Muscle of leg (tissue), 11 donors: ENCODE results near the gene FOSL2. TPM values are rescaled to one million over a fixed set of nuclear protein-coding genes. Genes with fewer than 3 reads are reported as not detected.

ENCODE experiments used
- DNase-seq: peaks from one replicate; pipeline ENCODE4 v3.0.0; 2013
- H3K27ac ChIP-seq: one replicate; pipeline ENCODE4 v1.5.1; 2013; ENCODE audit warnings: mild to moderate bottlenecking, low read length, control low read depth
- H3K27me3 ChIP-seq: one replicate; pipeline ENCODE4 v1.6.1; 2013; ENCODE audit warnings: low read length; ENCODE audit not compliant: control insufficient read depth, insufficient read depth
- H3K36me3 ChIP-seq: one replicate; pipeline ENCODE4 v1.6.1; 2013; ENCODE audit warnings: low read length; ENCODE audit not compliant: control insufficient read depth, insufficient read depth
- H3K4me1 ChIP-seq: one replicate; pipeline ENCODE4 v1.6.1; 2013; ENCODE audit warnings: low read length; ENCODE audit not compliant: control insufficient read depth, insufficient read depth
- H3K4me3 ChIP-seq: one replicate; pipeline ENCODE4 v1.5.1; 2013; ENCODE audit warnings: low read length, control low read depth
- H3K9me3 ChIP-seq: replicated peaks from 2 replicates; pipeline ENCODE4 v1.6.1; 2013; ENCODE audit warnings: low read depth, low read length; ENCODE audit not compliant: control insufficient read depth
- WGBS: methylation state at CpG from one replicate; pipeline ENCODE4 v1.1.5; 2013; ENCODE audit warnings: missing lambda C conversion rate; ENCODE audit not compliant: insufficient coverage; 5-methylcytosine and 5-hydroxymethylcytosine counted together
- polyA plus RNA-seq, 8 donors: library from polyadenylated mRNA; unstranded; fragments of 120-200 nt; gene quantifications; one replicate each; pipeline versions ENCODE4 v1.2.1 to v1.2.3, GENCODE V29; 2013; ENCODE audit warnings: inconsistent platforms in 1 of 8, low replicate concordance in 1 of 8; ENCODE audit not compliant: insufficient read length in 8 of 8, insufficient read depth in 1 of 8
- total RNA-seq: library from RNA; stranded (reverse); fragments of 120-200 nt; gene quantifications from one replicate; pipeline ENCODE4 v1.2.4, GENCODE V29; 2013

Gene FOSL2
- total and polyA plus RNA-seq, 9 donors: 11.0 to 25.6 (median 14.8) TPM

DNA sequence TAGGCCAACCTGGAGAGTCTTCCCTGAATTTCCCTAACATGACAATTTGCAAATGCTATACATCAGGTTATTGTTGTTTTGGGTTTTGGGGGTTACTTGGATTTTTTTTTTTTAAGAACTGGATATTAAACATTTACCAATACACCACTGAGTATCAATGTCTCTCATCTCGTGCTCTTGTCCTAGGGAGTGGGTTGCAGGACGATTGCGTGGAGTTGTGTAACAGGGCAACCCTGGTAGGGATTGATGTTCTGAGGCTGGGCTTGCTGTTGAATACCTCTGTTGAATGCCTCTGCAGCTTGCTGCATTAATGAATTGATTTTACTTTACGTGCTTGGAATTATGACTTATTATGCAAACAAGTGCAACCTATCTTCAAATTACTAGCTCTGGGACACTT lies 18.8 kb upstream of the FOSL2 start:
- DNase-seq: no peak
- H3K9me3 ChIP-seq: no peaks in the 10 kb centered on the region
- no peaks in the 10 kb centered on the region for H3K27me3 ChIP-seq
- WGBS: no CpG with 5 or more reads among the region's 4 CpGs
- no peaks in the 10 kb centered on the region for H3K36me3 ChIP-seq
- no peak overlapping the region for H3K27ac ChIP-seq
- no peak overlapping the region for H3K4me3 ChIP-seq
- H3K4me1 ChIP-seq: peaks cover 16% of the 10 kb centered on the region

DNA sequence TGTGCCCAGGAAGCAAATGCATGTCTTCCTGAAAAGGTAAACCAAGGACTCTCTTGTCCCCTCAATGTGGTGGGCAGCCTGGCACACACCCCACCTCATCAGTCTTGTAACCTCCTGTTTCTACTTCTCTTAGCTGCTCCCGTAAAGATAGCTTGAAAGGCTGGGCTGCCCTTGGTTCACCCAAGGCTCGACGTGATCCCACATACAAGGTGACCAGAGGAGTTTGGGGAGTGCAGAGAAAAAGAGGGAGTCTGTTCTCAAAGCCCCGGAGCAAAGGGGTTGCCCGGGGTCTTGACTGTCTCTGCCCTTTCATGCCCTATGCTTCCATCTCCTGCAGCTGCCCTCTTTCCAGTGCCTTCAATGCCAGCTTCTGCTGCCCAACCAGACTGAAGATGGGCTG lies 18.3 kb upstream of the FOSL2 start:
- Histone ChIP-seq H3K4me1 (peaks cover 20% of the 10 kb centered on the region), H3K9me3 (no peaks in the 10 kb centered on the region), H3K27ac (no peak overlapping the region), H3K27me3 (no peaks in the 10 kb centered on the region), H3K36me3 (no peaks in the 10 kb centered on the region), H3K4me3 (no peak overlapping the region)
- WGBS: 90% methylated on average over 4 of the region's 5 CpGs
- DNase-seq: no peak

DNA sequence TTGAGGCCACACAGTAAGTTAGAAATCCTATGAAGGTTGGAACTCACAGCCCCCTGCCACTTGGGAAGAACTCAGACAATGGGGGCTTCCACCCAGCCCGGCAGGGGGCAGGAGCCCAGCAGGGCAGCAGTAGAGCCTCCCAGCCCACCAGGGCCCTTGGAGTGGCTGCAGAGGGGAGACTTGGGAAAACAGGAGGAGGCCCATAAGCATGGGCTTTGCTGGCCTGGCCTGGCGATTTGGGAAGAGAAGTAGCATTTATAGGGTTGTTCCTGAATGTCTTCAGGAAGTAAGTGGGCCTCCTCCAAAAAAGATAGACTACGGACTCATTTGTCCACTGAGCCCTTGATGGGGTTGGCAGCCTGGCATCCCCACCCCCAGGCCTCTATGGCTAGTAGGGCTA lies 17.4 kb upstream of the FOSL2 start:
- H3K36me3 ChIP-seq: no peaks in the 10 kb centered on the region
- 80% methylated on average over 1 of the region's 3 CpGs for WGBS
- H3K27me3 ChIP-seq: no peaks in the 10 kb centered on the region
- H3K4me1 ChIP-seq: peaks cover 21% of the 10 kb centered on the region
- H3K27ac ChIP-seq: no peak overlapping the region
- no peaks in the 10 kb centered on the region for H3K9me3 ChIP-seq
- no peak overlapping the region for H3K4me3 ChIP-seq
- DNase-seq: no peak

DNA sequence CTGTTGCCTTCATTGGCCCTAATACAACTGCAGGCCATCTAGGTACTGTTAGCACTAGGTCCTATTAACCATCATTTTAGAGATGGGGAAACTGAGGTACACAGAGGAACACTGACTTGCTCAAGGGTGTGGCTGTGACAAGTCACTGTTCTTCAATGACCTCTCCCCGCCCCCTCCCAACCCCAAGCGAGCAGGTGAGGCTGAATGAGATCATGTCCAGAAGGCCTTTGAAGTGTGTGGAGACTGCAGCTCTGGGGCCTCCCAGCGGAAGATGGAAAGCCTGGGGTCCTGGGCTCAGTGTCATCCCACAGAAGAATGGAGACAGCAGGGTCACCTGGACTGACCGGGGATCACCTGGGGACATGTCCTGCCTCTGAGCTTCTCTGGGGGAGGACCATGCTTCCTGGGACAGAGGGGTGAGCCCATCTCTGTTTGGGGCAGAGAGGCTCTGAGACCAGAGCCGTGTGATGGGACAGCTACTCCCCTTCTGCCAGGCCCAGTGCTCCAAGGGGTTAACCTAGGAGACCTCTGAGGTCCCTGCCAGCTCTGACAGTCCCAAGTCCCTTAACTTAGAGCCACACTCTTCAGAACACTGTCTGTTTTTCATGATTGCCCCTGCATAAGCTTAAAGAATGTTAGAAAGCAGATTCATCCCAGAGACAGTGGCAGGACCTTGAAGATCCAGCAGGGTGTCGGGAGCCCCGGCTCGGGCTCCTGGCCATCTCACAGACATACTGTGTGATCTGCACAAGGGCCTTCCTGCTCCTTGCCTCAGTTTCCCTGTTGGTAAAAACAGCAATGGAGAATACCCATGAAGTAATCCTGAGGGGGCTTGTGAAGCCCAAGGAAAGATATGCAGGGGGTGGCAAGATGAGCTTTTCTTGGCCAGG lies 16.7 kb upstream of the FOSL2 start:
- 84% methylated on average over 6 of the region's 8 CpGs for WGBS

DNA sequence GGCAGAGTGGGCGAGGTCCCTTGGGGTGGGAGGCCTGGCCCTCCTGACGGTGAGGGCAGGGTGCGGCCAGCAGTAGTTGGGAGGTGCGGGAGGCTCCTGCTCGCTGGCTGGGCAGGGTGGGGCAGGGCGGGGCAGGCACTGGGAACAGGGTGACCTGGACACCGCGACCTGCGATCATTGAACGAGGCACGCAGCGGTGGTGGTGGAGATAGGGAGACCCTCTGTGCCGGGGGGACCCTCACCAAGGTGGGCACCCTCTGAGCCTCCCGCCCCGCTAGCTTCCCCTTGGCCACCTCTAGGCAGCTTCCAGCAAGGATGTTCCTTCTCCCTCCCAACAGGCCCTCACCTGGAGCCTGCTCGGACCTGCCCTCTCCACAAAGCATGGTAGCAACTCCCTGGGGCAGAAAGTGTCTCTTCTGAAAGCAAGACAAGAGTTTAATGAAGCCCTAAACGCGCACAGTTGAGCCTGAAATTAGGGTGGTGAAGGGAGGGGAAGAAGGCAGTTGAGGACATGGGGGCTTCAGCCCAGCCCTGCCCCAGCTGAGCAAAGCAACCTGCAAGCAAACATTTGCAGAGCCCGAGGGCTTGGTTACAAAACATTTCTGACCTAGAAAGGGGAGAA lies 15.4 kb upstream of the FOSL2 start:
- H3K27ac ChIP-seq: no peak overlapping the region
- no peaks in the 10 kb centered on the region for H3K27me3 ChIP-seq
- H3K9me3 ChIP-seq: no peaks in the 10 kb centered on the region
- H3K4me3 ChIP-seq: no peak overlapping the region
- no peaks in the 10 kb centered on the region for H3K36me3 ChIP-seq
- WGBS: 86% methylated on average over 15 of the region's 19 CpGs
- H3K4me1 ChIP-seq: peaks cover 22% of the 10 kb centered on the region
- no peak for DNase-seq

More for the DNA sequence above, 16.7 kb upstream of the FOSL2 start:
- DNase-seq: no peak
- no peaks in the 10 kb centered on the region for H3K36me3 ChIP-seq
- H3K4me1 ChIP-seq: peaks cover 21% of the 10 kb centered on the region
- no peaks in the 10 kb centered on the region for H3K9me3 ChIP-seq
- H3K27me3 ChIP-seq: no peaks in the 10 kb centered on the region
- no peak overlapping the region for H3K4me3 ChIP-seq
- H3K27ac ChIP-seq: no peak overlapping the region

DNA sequence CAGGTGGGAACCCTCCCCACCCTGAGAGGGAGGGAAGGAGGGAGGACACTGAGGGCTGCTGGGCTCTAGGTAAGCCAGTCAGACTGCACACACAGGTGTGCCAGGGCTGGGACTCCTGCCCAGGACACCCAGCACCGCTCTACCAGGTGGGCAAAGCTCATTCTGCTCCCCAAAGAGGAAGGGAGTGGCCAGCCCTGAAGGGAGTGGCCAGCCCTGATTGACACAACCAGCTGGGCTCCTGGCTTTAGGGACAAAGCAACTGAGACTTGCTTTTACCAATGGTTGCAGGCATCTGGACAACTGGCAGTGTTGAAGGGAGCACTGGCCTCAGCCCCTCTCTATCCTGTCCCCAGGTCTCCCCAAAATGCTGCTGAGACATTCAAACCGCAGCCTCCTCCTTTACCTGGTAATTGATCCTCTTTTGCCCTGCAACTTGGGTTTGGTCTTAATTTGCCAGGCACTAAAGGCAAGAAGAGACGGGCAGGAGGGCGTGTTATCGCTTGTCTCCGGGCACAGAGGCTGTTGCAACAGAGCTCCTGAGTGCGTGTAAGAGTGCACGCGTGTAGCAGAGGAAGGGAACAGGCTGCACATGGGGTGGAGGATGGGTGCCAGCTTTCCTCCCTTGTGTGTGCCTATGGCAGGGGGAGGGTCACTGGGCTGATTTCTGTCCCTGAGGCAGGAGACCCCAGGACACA lies 14.5 kb upstream of the FOSL2 start:
- no peaks in the 10 kb centered on the region for H3K27me3 ChIP-seq
- H3K36me3 ChIP-seq: no peaks in the 10 kb centered on the region
- 63% methylated on average over 9 of the region's 9 CpGs for WGBS
- H3K27ac ChIP-seq: peak overlapping the region; percentile 76
- no peaks in the 10 kb centered on the region for H3K9me3 ChIP-seq
- H3K4me1 ChIP-seq: peaks cover 25% of the 10 kb centered on the region
- DNase-seq: peak; percentile 79
- no peak overlapping the region for H3K4me3 ChIP-seq

DNA sequence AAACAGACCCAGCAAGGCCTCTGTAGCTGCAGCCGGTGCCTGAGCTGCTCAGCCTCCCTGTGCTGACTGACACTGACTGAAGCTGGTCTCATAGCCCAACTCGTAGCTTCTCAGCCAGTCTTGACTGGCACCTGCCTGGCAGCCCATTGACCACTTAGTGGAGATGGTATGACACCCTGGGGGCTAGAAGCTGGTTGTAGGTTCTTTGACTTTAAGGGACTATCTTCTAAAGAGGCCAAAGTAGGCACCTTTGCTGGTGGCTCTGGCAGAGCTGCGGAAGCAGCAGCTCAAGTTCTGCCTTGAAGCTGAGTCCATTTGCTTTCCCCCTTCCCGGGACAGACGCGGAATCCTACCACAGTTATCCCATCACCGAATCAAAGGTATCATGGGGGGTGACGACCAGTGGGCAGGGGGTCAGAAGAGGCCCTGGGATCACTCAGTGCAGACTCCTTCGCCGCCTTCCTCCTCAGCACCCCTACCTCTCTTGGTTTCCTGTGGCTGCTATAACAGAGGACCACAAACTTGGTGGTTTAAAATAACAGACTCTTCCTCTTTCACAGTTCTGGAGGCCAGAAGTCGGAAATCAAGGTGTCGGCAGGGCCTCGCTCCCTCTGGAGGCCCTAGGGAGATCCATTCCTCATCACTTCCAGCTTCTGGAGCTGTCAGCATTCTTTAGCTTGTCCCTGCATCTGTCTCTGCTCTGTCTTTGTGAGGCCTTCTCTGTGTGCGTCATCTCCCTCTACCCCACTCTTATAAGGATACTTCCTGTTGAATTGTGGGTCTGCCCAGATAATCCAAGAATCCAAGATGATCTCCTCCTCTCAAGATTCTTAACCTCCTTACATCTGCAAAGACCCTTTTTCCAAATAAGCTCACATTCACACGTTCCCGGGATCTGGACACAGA lies 13.7 kb upstream of the FOSL2 start:
- H3K4me3 ChIP-seq: no peak overlapping the region
- H3K27me3 ChIP-seq: no peaks in the 10 kb centered on the region
- H3K9me3 ChIP-seq: no peaks in the 10 kb centered on the region
- H3K27ac ChIP-seq: peak overlapping the region; percentile 76
- H3K36me3 ChIP-seq: no peaks in the 10 kb centered on the region
- peaks cover 27% of the 10 kb centered on the region for H3K4me1 ChIP-seq
- no peak for DNase-seq
- WGBS: 54% methylated on average over 12 of the region's 16 CpGs

DNA sequence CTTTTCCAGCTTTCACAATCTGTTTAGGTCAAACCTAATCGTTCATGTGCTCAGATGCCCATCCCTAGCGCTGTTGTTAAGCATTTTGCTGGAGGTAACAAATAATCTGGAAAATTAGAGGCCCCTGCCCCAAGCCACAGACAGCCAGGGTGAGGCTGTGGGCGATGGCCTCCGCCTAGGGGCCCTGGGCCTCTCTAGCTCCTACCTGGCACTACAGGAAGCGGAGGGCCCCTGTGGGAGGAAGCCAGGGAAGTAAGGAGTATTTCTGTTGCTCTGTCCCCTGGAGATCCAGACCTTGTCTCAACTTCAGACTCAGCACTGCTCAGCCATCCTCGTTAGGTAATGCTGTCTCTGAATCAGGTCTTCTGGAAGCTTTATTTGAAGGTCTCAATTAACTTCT lies 12.4 kb upstream of the FOSL2 start:
- no peaks in the 10 kb centered on the region for H3K9me3 ChIP-seq
- no peaks in the 10 kb centered on the region for H3K27me3 ChIP-seq
- WGBS: 95% methylated on average over 4 of the region's 6 CpGs
- no peak overlapping the region for H3K27ac ChIP-seq
- H3K4me3 ChIP-seq: no peak overlapping the region
- H3K36me3 ChIP-seq: no peaks in the 10 kb centered on the region
- peaks cover 27% of the 10 kb centered on the region for H3K4me1 ChIP-seq
- no peak for DNase-seq

DNA sequence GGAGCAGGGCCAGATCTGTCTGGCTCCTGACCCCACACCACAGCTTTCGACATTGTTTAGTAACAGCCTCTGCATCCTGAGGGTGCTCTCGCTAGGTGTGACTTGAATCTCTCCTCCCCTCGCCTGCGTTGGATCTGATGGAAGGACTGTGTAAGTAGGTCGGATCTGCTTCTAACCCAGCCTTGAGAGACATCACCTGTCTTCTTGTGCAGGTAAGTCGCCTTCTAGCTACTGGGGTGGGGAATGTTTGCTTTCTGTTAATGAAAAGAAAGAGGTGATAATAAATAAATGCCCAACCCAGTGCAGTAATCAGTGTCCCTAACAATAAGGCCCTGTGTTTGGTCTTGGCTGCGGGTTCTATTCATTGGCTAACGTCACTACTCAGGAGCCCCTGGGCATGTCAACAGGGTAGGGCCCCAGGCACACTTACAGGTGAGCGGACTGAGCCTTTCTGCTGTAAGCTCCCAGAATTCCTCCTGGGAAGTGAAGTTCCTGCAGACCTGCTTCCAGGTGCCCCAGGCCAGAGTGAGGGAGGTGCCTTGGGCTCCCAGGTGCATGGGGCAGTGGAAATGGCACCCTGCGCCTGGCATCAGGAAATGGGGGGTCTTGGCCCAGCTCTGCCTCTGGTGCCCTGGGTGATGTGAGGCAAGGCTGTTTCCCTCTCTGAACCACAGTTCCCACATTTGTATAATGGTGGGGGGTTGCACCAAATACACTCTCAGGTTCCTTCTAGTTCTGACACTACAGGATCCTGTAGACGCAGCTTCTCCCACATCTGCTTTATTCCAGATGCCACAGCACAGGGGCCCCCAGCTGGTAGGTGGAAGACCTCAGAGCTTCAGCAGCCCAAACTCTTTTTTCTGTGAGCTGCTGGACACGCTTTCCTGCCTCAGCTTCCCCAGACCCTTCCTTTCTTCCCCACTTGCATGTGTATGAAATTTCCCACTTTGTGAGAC lies 11.2 kb upstream of the FOSL2 start:
- Histone ChIP-seq H3K4me1 (peaks cover 27% of the 10 kb centered on the region), H3K4me3 (no peak overlapping the region), H3K27ac (no peak overlapping the region), H3K9me3 (no peaks in the 10 kb centered on the region), H3K36me3 (no peaks in the 10 kb centered on the region), H3K27me3 (no peaks in the 10 kb centered on the region)
- WGBS: 80% methylated on average over 6 of the region's 12 CpGs
- no peak for DNase-seq
